Mucosa of descending colon (tissue), 3 donors: Measurements from ENCODE around the gene OSBPL6. TPM values are rescaled to one million over a fixed set of nuclear protein-coding genes. Genes with fewer than 3 reads are reported as not detected.

Experiments
- ATAC-seq: fragments of 200-7000 bp; cut with Tn5 transposase; one replicate; pipeline ENCODE4 v1.9.1; 2020; ENCODE audit warnings: mild to moderate bottlenecking, moderate library complexity
- DNase-seq, 3 donors: peaks; one replicate each; pipeline ENCODE4 v3.0.0-alpha.2; 2020
- H3K36me3 ChIP-seq: fragments of 200-600 bp; one replicate; pipeline ENCODE4 v1.8.0; 2021; ENCODE audit warnings: low read depth, mild to moderate bottlenecking
- H3K4me1 ChIP-seq: fragments of 200-600 bp; one replicate; pipeline ENCODE4 v1.8.0; 2021; ENCODE audit warnings: low read depth, mild to moderate bottlenecking
- H3K4me3 ChIP-seq: fragments of 200-600 bp; one replicate; pipeline ENCODE4 v1.8.0; 2021; ENCODE audit warnings: mild to moderate bottlenecking
- H3K9me3 ChIP-seq: fragments of 200-600 bp; one replicate; pipeline ENCODE4 v1.8.0; 2021; ENCODE audit warnings: mild to moderate bottlenecking
- CTCF ChIP-seq: fragments of 200-600 bp; IDR thresholded peaks from one replicate; pipeline ENCODE4 v1.8.0; 2022; ENCODE audit warnings: antibody characterized with exemption, mild to moderate bottlenecking
- intact Hi-C, 2 donors: fragments of 100-400 bp; cut with DNase I in 1 of 2; cut with micrococcal nuclease in 1 of 2; formaldehyde crosslinking; loops; one replicate each; pipeline versions ENCODE4 v1.11.0 to v1.11.1; 2022; cut with DNase I, micrococcal nuclease
- total RNA-seq, 3 donors: library from RNA; stranded (reverse); fragmentation: NEBNext Ultra II Directional in 2 of 3; extraction: Animal tissue kit (Norgen Biotek cat#: 25700) in 2 of 3; gene quantifications; one replicate each; pipeline versions ENCODE4 v1.2.1 to v1.2.4, GENCODE V29; 2021 to 2023
- donor health status: DM: no; HTN: no; CAD: no; lungs with moderate emphysema.
- donor health status: DM: no; HTN: no; CAD: no.
- donor health status: DM: no; HTN: yes; CAD: no.

Gene OSBPL6
- total RNA-seq, 3 donors from 2014 or later = 1.3 to 2.7 (median 1.5) TPM

DNA sequence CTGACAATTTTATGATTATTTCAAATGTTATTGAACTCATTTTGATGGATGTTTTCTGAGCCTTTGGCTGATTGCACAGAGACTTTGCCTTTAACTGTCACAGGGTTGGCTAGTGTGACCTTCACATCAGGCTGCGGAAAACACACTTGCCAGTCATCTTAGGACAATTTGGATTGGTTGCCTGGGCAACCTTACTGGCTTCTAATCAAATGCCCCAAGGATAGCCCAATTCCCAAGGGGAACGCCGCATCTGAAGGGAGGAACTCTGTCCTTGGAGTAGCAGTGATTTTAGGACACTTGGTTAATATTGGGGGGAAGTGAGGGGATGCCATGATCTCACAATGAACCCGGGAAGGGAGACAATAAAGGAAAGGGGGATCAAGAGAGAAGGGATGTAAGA is 29.5 kb downstream of the OSBPL6 start:
- H3K9me3 ChIP-seq = no peaks in the 10 kb centered on the region
- DNase-seq (no peak), ATAC-seq (no peak)
- H3K36me3 ChIP-seq = no peaks in the 10 kb centered on the region
- TF ChIP-seq CTCF = no peak
- H3K4me3 ChIP-seq = no peak overlapping the region
- intact Hi-C loops = no loop called here
- H3K4me1 ChIP-seq = no peaks in the 10 kb centered on the region

- H3K4me3 ChIP-seq = no peak overlapping the region
- no peaks in the 10 kb centered on the region for H3K36me3 ChIP-seq
- no peak for ATAC-seq
- DNase-seq = no peak
- H3K9me3 ChIP-seq = no peaks in the 10 kb centered on the region
- intact Hi-C loops = no loop called here
- no peak for TF ChIP-seq CTCF
- H3K4me1 ChIP-seq = no peaks in the 10 kb centered on the region
Observed at GRCh38 chr2:178225006-178225805, 30.9 kb downstream of the OSBPL6 start.

- Histone ChIP-seq H3K36me3 (no peaks in the 10 kb centered on the region), H3K9me3 (no peaks in the 10 kb centered on the region), H3K4me1 (no peaks in the 10 kb centered on the region), H3K4me3 (no peak overlapping the region)
- TF ChIP-seq CTCF = no peak
- intact Hi-C loops = no loop called here
- DNase-seq (no peak), ATAC-seq (no peak)
Observed at GRCh38 chr2:178227187-178227586, 32.9 kb downstream of the OSBPL6 start.

GRCh38 chr2:178229927-178230326 is 35.6 kb downstream of the OSBPL6 start:
- DNase-seq (no peak), ATAC-seq (no peak)
- Histone ChIP-seq H3K4me1 (no peaks in the 10 kb centered on the region), H3K36me3 (no peaks in the 10 kb centered on the region), H3K4me3 (no peak overlapping the region), H3K9me3 (no peaks in the 10 kb centered on the region)
- TF ChIP-seq CTCF = no peak
- intact Hi-C loops = no loop called here

DNA sequence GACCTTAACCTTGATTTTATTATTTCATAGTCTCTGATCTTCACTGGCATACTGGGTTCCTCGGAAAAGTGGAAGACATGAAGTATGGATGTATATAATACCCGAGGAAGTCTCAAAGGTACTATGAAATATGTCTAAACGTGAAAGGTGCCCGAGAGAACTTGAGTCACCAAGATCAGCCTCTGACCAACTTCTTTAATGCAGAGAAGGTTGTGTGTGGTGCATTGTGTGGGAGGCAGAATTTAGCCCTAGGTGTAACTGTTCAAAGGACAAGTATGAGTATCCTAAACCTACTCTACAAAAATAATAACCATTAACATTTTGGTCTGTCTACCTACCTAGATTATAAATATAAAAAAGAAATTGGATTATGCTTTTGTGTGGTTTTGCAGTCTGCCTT is 36.1 kb downstream of the OSBPL6 start:
- intact Hi-C loops = no loop called here
- Histone ChIP-seq H3K4me1 (no peaks in the 10 kb centered on the region), H3K36me3 (no peaks in the 10 kb centered on the region), H3K9me3 (no peaks in the 10 kb centered on the region), H3K4me3 (no peak overlapping the region)
- DNase-seq (no peak), ATAC-seq (no peak)
- TF ChIP-seq CTCF = no peak
